ENCODE results near the gene TSHZ1.

TSHZ1 gene

GRCh38 chr18:75223687-75224347 lies 13.2 kb downstream of the TSHZ1 start:
- no peak for DNase-seq (ENCODE audit: low spot score)

DNA sequence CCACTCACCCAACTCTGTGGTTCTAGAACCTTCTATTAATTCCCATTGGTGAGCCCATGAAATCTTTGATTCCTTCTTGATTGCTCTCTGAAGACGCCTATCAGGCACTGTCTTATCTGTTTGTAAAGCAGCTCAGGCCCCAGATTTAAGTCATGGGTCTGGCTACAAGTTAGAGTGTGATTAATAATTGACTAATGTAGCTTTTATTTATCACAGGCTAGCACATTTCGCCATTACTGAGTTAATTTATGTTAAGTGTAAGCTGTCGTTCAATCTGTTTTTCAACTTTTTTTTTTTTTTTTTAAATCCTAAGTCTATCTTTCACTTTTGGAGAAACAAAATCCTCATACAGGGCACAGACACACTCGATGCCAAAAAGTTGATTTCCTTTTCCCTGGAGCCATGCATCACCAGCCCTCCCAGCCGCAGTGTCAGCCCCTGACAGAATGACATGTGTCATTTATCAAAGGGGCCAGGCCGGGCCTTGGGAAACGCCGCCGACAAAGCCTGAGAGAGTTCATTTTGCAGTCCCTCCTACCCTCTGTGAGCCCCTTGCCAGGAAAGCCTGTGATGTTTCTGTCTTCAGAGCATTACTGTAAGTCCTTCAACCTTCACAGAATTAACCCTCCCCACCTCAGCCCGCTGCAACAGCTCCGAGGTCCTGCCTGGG lies 15.8 kb downstream of the TSHZ1 start:
- no peak for DNase-seq (ENCODE audit: low spot score)

DNA sequence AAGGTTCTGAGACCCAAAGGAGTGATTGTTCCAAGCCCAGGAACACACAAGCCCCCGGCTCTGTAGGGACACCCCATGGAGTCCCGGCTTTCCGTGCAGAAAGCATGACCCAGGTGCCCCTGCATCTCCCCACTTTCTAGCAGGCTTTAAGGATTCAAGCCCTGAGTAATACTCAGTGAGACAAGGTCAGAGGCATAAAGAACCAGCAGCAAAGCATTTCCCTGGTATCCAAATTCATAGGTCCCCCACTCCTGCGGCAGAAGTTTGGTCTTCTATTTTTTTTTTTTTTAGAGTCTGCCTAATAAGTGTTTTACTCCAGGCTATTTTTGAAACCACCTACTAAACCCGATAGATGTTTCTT lies 16.3 kb downstream of the TSHZ1 start:
- DNase-seq (ENCODE audit: low spot score), result no peak

GRCh38 chr18:75227535-75228296 lies 17.1 kb downstream of the TSHZ1 start:
- no peak for DNase-seq (ENCODE audit: low spot score)

DNA sequence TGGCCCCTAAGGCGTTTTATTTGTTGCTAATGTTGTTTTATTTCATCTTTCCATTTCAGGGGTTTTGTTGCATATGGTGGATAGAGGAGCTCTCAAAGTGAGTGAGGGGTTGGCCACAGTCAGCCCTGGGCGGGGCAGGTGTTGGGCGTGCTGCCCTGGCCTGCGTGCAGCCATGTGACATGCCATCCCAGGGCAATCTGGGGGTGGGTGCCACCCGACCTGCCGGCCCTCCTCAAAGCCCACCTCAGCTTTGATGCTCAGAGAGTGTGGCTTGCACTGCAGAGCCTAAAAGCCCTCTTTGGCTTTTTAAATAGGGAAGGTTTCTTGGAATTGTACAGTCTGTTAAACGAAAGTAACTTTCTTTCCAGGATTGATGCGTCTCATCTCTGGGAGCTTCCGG lies 18.4 kb downstream of the TSHZ1 start:
- DNase-seq (ENCODE audit: low spot score), result no peak

- no peak for DNase-seq (ENCODE audit: low spot score)
Observed at GRCh38 chr18:75229437-75229836, 18.8 kb downstream of the TSHZ1 start.

DNA sequence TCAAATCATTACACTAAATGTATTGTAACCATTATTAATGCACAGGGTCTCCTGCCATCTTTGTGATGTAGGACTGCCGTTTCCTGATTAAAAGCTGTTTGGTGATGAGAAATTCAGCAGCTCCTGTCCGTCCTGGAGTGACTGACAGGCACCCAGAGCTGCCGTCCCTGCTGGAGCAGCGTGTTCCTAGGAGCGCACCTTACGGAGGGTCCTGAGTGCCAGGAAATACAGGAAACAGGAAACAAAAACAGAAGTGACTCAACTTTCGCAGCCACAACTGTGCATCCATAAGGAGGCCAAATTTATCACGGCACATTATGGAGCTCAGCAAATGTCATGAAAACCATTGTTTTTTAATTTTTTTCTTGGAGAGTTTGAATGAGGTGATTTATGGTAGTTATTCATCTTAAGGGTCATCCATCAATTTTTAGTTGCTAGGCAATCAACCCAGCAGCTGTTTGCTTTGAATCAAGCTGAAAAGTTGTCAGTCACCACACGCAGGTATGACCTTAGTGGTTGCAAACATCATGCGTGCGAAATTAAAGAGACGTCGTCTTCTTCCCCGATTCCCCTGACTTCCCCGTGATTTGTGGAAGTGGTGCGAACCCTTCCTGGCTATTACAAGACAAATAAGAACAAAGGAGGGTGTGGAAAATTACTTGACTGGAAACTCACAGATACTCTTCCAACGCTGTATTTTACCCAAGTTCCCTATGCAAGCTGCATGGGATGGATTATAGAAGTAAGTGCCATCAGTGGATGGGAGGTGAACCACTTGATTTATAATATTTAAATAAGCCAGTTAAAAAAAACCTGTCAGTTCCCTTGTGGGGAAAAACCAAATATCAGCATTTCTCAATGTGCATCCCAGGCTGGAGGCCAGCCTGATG lies 19.8 kb downstream of the TSHZ1 start:
- DNase-seq (ENCODE audit: low spot score), result no peak

DNA sequence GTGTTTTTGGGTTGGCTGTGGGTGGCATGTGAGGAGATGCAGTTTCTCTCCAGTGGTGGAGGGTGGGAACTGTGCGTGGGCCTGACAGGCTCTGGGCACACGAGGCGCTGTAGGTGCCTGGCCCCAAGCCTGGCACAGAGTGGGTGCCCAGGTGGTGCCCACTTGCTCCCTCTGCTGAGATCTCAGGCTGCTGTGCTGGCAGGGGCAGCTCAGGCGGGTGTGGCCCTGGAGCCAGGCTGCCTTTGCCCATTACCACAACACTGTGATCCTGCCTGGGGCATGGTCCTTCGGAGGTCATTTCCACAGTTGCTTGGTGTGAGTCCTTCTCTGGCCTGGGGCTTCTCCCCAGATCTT lies 20.4 kb downstream of the TSHZ1 start:
- DNase-seq (ENCODE audit: low spot score), result no peak

GRCh38 chr18:75234901-75235300 lies 24.3 kb downstream of the TSHZ1 start:
- DNase-seq (ENCODE audit: low spot score), result no peak

GRCh38 chr18:75235896-75236295 lies 25.3 kb downstream of the TSHZ1 start:
- DNase-seq (ENCODE audit: low spot score), result no peak

- DNase-seq (ENCODE audit: low spot score), result no peak
Observed at GRCh38 chr18:75238100-75238499, 27.5 kb downstream of the TSHZ1 start.

- no peak for DNase-seq (ENCODE audit: low spot score)
Observed at GRCh38 chr18:75238786-75239185, 28.2 kb downstream of the TSHZ1 start.

DNA sequence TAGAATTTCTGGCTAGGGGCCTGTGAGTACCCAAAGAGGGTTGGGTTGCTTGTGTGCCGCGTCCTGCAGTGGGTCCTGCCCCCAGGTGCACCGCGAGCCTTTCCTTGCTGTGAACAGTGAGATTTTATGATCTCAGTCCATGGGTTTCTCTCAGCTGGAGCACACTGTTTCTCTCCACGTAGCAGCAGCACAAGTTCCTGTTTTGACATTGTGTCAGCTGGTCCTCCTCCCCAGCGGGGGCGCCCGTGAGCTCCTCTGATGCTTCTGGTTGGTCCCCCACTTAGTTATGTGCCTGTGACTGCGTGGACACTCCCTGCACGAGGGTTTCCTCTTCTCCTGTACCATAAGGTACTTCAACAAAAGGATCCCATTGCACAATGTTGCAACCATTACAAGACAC lies 29.8 kb downstream of the TSHZ1 start:
- no peak for DNase-seq (ENCODE audit: low spot score)

DNA sequence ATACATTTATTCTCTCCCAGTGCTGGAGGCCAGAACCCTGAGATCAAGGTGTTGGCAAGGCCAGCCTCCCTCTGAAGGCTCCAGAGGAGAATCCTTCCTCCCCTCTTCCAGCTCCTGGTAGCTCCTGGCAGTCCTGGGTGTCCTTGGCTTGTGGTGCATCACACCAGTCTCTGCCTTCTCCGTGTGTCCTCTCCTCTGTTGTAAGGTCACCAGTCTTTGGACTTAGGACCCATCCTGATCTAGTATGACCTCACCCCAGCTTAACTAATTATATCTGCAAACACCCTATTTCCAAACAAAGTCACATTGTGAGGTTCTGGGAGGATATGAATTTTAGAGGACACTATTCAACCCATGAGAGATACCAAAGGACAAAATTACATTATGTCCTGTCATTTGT lies 31.1 kb downstream of the TSHZ1 start:
- DNase-seq (ENCODE audit: low spot score), result no peak

GRCh38 chr18:75244351-75245313 lies 34.0 kb downstream of the TSHZ1 start:
- no peak for DNase-seq (ENCODE audit: low spot score)

GRCh38 chr18:75246721-75247610 lies 36.4 kb downstream of the TSHZ1 start:
- peak; percentile 40 for DNase-seq (ENCODE audit: low spot score)

GRCh38 chr18:75247611-75248421 lies 37.2 kb downstream of the TSHZ1 start:
- DNase-seq (ENCODE audit: low spot score), result peak; percentile 51

DNA sequence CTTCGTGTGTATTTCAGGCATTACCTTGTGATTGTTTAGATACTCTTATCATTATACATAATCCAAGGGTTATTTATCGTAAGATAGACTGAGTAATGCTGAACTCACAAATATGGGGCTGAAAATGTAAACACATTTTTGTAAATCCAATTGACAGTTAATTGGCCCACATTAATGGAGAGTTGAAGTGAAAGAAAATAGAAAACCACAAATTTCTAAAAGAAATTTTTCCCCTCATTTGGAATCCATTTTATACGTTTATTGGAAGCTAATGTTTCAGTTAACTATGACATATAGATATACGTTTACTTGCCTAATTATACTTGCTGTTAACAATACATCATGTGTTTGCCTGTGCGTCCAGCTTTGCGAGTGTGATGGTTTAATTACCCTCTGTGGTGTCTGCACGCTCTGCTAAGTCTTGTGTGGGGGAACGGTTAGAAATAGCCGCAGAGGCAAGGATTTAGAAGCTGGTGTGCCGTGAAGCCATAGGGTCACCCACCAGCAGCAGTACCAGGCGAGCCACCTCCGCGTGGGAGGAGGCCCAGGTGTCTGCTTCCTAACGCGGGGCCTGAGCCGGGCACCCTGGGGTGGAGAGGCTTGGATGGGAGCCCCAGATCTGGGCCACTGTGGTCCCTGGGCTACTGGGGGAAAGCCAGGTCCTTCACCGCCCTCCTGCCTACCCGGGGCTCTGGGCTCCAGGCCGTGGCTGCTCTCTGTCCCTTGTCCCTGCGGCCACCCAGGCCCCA lies 38.0 kb downstream of the TSHZ1 start:
- DNase-seq (ENCODE audit: low spot score), result no peak

DNA sequence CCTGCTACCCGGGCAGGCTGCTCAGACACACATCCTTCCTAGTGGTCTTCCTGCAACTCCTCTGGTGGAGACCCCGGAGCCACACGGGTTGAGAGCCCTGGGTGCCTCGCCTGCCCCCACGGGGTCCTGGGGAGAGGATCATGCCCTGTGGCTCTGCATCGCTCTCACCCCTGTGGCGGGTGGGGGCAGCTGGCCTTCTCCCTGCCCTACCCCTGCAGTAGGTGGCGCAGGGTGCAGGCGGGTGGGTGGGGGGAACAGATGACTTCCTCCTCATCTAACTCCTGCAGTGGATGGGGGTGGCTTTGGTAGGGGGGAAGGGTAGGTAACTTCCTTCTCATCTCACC lies 38.5 kb downstream of the TSHZ1 start:
- DNase-seq (ENCODE audit: low spot score), result no peak
